Endothelial cell of umbilical vein (primary cell): ENCODE results near the gene DAGLB. TPM values are rescaled to one million over a fixed set of nuclear protein-coding genes. Genes with fewer than 3 reads are reported as not detected.
A peak's percentile ranks its signal among the peaks of the same experiment; 100 is the strongest.
"Not testable (repeated sequence)": the region's sequence is repeated elsewhere in the genome, so short reads cannot be mapped to it uniquely, and the experiment has no call there.

Source experiments
- BruUV-seq: library from RNA; stranded (reverse); fragments of 400-500 nt; replicated peaks from 2 replicates; lab custom pipeline; 2021; lab: Mats Ljungman, UMichigan
- CTCF ChIA-PET: fragments of 300-600, 350-600 bp; sonication (Branson Sonifier 250); formaldehyde crosslinking; loops from one replicate; lab custom pipeline; 2021; ENCODE audit warnings: antibody characterized with exemption, inconsistent platforms; lab: Charles Lee
- POLR2A ChIA-PET: fragments of 300-600, 350-600 bp; sonication (Branson Sonifier 250); formaldehyde crosslinking; loops from one replicate; lab custom pipeline; 2021; ENCODE audit warnings: antibody characterized with exemption, inconsistent platforms; lab: Charles Lee
- DNase-seq: peaks from one replicate; pipeline ENCODE4 v3.0.0-alpha.2; 2011; ENCODE audit warnings: low read depth, low spot score
- FAIRE-seq: peaks from 2 replicates; lab custom pipeline; 2011; peaks lifted over from hg19 to GRCh38; lab: Jason Lieb, UNC
- H2AFZ ChIP-seq: 2 replicates; pipeline ENCODE4 v1.6.0; 2012; ENCODE audit warnings: low read depth, low read length, control low read depth, inconsistent platforms
- H3K27ac ChIP-seq: 2 replicates; pipeline ENCODE4 v1.5.1; 2011; ENCODE audit warnings: low read depth, mild to moderate bottlenecking, control low read depth, low read length, moderate library complexity; ENCODE audit not compliant: insufficient read depth
- H3K27me3 ChIP-seq, 2 experiments: 2 replicates each; pipeline versions ENCODE4 v1.6.0 to v1.6.1; 2011; ENCODE audit warnings: low read length in 2 of 2, mixed read lengths in 1 of 2; ENCODE audit not compliant: control insufficient read depth in 2 of 2, insufficient read depth in 2 of 2
- H3K36me3 ChIP-seq, 2 experiments: 2 replicates in 1 of 2; 3 replicates in 1 of 2; pipeline ENCODE4 v1.5.1; 2011; ENCODE audit warnings: low read length in 2 of 2, mild to moderate bottlenecking in 1 of 2, moderate library complexity in 1 of 2; ENCODE audit not compliant: control insufficient read depth in 2 of 2, insufficient read depth in 2 of 2; ENCODE audit errors: extremely low read depth in 1 of 2
- H3K4me1 ChIP-seq: 3 replicates; pipeline ENCODE4 v1.5.1; 2011; ENCODE audit warnings: mild to moderate bottlenecking, low read length; ENCODE audit not compliant: control insufficient read depth, insufficient read depth; ENCODE audit errors: extremely low read depth
- H3K4me2 ChIP-seq: 2 replicates; pipeline ENCODE4 v1.6.1; 2011; ENCODE audit warnings: low read length, control low read depth, mixed read lengths; ENCODE audit not compliant: insufficient read depth
- H3K4me3 ChIP-seq, 3 experiments: fragments of 200-600 bp in 1 of 3; sonication (generic), shearing (Covaris generic) in 1 of 3; replicated peaks in 1 of 3; 2 replicates each; pipeline ENCODE4 v1.5.1; 2011 to 2016; ENCODE audit warnings: control low read depth in 3 of 3, low read length in 3 of 3, mild to moderate bottlenecking in 2 of 3, inconsistent platforms in 1 of 3, low read depth in 1 of 3, moderate library complexity in 1 of 3; ENCODE audit not compliant: insufficient read depth in 1 of 3
- H3K79me2 ChIP-seq: 2 replicates; pipeline ENCODE4 v1.6.0; 2012; ENCODE audit warnings: low read length, inconsistent platforms; ENCODE audit not compliant: control insufficient read depth, insufficient read depth
- H3K9ac ChIP-seq: replicated peaks from 2 replicates; pipeline ENCODE3; 2011; ENCODE audit warnings: low read length, control low read depth; ENCODE audit not compliant: insufficient read depth; ENCODE audit errors: extremely low read depth
- H3K9me1 ChIP-seq: replicated peaks from 3 replicates; pipeline ENCODE4 v1.6.0; 2011; ENCODE audit warnings: mild to moderate bottlenecking, low read length; ENCODE audit not compliant: control insufficient read depth, insufficient read depth; ENCODE audit errors: extremely low read depth
- H3K9me3 ChIP-seq: replicated peaks from 2 replicates; pipeline ENCODE4 v1.5.1; 2012; ENCODE audit warnings: low read length, inconsistent platforms; ENCODE audit not compliant: control insufficient read depth, insufficient read depth
- H4K20me1 ChIP-seq: replicated peaks from 2 replicates; pipeline ENCODE3; 2011; ENCODE audit warnings: mild to moderate bottlenecking, low read length; ENCODE audit not compliant: control insufficient read depth, insufficient read depth; ENCODE audit errors: extremely low read depth
- EZH2 ChIP-seq: IDR thresholded peaks from 2 replicates; pipeline ENCODE4 v1.6.1; 2012; ENCODE audit warnings: borderline replicate concordance, low read depth, mild to moderate bottlenecking, moderate library complexity, low read length, inconsistent platforms; ENCODE audit not compliant: severe bottlenecking
- FOS ChIP-seq: IDR thresholded peaks from 2 replicates; pipeline ENCODE4 v1.6.1; 2011; ENCODE audit warnings: mild to moderate bottlenecking, low read length, moderate library complexity, borderline replicate concordance; ENCODE audit not compliant: insufficient read depth
- GATA2 ChIP-seq: IDR thresholded peaks from 2 replicates; pipeline ENCODE4 v1.7.0; 2011; ENCODE audit warnings: low read depth, mild to moderate bottlenecking, moderate library complexity, mixed read lengths, low read length; ENCODE audit not compliant: insufficient read length, insufficient read depth
- JUN ChIP-seq: IDR thresholded peaks from 2 replicates; pipeline ENCODE4 v1.6.1; 2011; ENCODE audit warnings: borderline replicate concordance, low read depth; ENCODE audit not compliant: insufficient read length, insufficient read depth
- MYC ChIP-seq: IDR thresholded peaks from one replicate; pipeline ENCODE4 v1.6.1; 2011; ENCODE audit warnings: mild to moderate bottlenecking, low read depth, low read length
- POLR2A ChIP-seq: IDR thresholded peaks from 2 replicates; pipeline ENCODE4 v1.6.1; 2012; ENCODE audit warnings: low read depth, mild to moderate bottlenecking, control low read depth, low read length
- POLR2AphosphoS5 ChIP-seq: IDR thresholded peaks from 2 replicates; pipeline ENCODE4 v1.6.1; 2012; ENCODE audit warnings: low read depth, mild to moderate bottlenecking, control low read depth, low read length, moderate library complexity; ENCODE audit not compliant: insufficient read depth
- dilution Hi-C: fragments of 300-500 bp; cut with MboI; formaldehyde crosslinking; loops from one replicate; pipeline ENCODE4 v1.15.0; 2019; ENCODE audit warnings: low sequenced_read_pairs; ENCODE audit not compliant: extremely low pct_ligation_motif_present
- intact Hi-C: fragments of 100-400 bp; cut with micrococcal nuclease; formaldehyde crosslinking; loops from one replicate; pipeline ENCODE4 v1.10.0; 2022
- polyA plus RNA-seq, 4 experiments: library from polyadenylated mRNA; depleted of rRNA in 3 of 4; stranded (reverse) in 3 of 4; unstranded in 1 of 4; fragments of >200 nt; gene quantifications; 2 replicates each; pipeline versions ENCODE4 v1.2.1 to v1.2.3, GENCODE V29; 2011 to 2012; ENCODE audit warnings: missing spikeins in 1 of 4
- total RNA-seq: library from RNA; stranded (reverse); gene quantifications from 2 replicates; pipeline ENCODE4 v1.2.3, GENCODE V29; 2021
- TF ChIP-seq, protein P1 (sequence below): IDR thresholded peaks from 2 replicates; pipeline ENCODE4 v1.6.1; 2011; ENCODE audit not compliant: insufficient read depth, insufficient read length
- TF ChIP-seq, protein P2 (sequence below), 2 donors: IDR thresholded peaks; 1 replicate in 1 of 2; 2 replicates in 1 of 2; pipeline ENCODE4 v1.5.1; 2011; ENCODE audit warnings: low read length in 2 of 2, mild to moderate bottlenecking in 2 of 2, moderate library complexity in 2 of 2, control low read depth in 1 of 2, inconsistent platforms in 1 of 2, low read depth in 1 of 2; ENCODE audit not compliant: insufficient read depth in 1 of 2; ENCODE audit errors: extremely low read depth in 1 of 2

Gene DAGLB
- total and polyA plus RNA-seq, 2 donors (not counting 3 experiments of a cell fraction or from before 2014, with no cell fraction given), result 28.2 to 48.2 TPM

DNA sequence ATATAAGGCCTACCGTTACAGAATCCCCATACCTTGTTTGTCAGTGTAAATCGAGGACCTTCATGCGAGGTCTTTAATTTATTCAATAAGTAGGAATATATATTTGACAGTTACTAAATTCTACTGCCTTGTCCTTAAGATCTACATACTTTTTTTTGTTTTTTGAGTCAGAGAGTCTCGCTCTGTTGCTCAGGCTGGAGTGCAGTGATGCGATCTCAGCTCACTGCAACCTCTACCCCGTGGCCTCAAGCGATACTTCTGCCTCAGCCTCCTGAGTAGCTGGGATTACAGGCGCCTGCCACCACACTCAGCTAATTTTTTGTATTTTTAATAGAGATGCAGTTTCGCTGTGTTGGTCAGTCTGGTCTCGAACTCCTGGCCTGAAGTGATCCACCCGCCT lies 65.9 kb downstream of the DAGLB start:
- peak overlapping the region; percentile 37 for H3K4me2 ChIP-seq
- H3K27me3 ChIP-seq, POLR2A ChIA-PET, H3K9me3 ChIP-seq, DNase-seq, H3K9ac ChIP-seq, H3K9me1 ChIP-seq, BruUV-seq, H3K36me3 ChIP-seq, H2AFZ ChIP-seq, dilution Hi-C loops, FAIRE-seq, intact Hi-C loops: not testable (repeated sequence)
- peak overlapping the region; percentile 57 for H3K27ac ChIP-seq
- H3K4me1 ChIP-seq, result peaks cover 67% of the 10 kb centered on the region
- H4K20me1 ChIP-seq, result peaks cover 24% of the 10 kb centered on the region
- H3K79me2 ChIP-seq, result peaks cover 98% of the 10 kb centered on the region
- peak overlapping the region in 1 of 3 experiments; percentile 15 for H3K4me3 ChIP-seq
- CTCF ChIA-PET, result interaction anchor here (0.7 to 2.1 kb wide), 2 partner anchors 10 kb away, joined by 4 to 6 read pairs; no protein-coding TSS in a partner anchor

DNA sequence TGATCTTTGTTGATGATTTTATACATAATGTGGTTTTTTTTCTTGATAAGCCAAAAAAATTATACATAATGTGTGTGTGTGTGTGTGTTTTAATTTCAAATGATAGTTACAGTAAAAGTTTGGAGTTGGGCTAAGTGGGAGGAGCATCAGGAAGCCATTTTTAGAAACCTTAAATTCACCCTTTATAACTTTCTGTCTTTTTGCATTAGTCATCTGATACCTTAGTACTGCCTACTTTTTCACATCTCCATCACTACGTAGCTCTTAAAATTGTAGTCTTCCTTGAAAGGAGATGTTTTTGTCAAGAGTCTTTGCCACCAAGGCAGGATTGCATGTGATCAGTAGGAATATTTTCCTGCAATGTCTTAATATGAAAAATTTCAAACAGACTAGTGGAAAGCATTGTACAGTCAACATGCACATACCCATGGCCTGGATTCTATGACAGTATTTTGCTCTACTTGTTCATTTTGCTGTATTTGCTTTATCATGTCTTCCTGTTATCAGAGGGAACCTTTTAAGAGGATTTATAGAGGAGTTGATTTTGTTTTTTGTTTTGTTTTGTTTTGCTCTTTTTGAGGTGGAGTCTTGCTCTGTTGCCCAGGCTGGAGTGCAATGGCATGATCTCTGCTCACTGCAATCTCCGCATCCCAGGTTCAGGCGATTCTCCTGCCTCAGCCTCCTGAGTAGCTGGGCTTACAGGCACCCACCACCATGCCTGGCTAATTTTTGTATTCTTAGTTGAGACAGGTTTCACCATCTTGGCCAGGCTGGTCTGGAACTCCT lies 67.3 kb downstream of the DAGLB start:
- no peaks in the 10 kb centered on the region for H3K9me1 ChIP-seq
- no TSS peak for BruUV-seq
- TF ChIP-seq POLR2A, result no peak
- no peak for TF ChIP-seq EZH2
- TF ChIP-seq GATA2, result no peak
- TF ChIP-seq, protein P1, sequence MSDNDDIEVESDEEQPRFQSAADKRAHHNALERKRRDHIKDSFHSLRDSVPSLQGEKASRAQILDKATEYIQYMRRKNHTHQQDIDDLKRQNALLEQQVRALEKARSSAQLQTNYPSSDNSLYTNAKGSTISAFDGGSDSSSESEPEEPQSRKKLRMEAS, result no peak
- TF ChIP-seq POLR2AphosphoS5, result no peak
- TF ChIP-seq MYC, result no peak
- TF ChIP-seq FOS, result no peak
- TF ChIP-seq JUN, result no peak
- TF ChIP-seq, protein P2, sequence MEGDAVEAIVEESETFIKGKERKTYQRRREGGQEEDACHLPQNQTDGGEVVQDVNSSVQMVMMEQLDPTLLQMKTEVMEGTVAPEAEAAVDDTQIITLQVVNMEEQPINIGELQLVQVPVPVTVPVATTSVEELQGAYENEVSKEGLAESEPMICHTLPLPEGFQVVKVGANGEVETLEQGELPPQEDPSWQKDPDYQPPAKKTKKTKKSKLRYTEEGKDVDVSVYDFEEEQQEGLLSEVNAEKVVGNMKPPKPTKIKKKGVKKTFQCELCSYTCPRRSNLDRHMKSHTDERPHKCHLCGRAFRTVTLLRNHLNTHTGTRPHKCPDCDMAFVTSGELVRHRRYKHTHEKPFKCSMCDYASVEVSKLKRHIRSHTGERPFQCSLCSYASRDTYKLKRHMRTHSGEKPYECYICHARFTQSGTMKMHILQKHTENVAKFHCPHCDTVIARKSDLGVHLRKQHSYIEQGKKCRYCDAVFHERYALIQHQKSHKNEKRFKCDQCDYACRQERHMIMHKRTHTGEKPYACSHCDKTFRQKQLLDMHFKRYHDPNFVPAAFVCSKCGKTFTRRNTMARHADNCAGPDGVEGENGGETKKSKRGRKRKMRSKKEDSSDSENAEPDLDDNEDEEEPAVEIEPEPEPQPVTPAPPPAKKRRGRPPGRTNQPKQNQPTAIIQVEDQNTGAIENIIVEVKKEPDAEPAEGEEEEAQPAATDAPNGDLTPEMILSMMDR (IDR thresholded peaks at IDR 0.05; ENCODE audit: extremely low read depth in 1 of 2, insufficient read depth in 1 of 2, low read depth in 1 of 2, low read length in 2 of 2), result no peak
- CTCF ChIA-PET, result no interaction called here
- H3K9ac ChIP-seq, result no peak overlapping the region
- FAIRE-seq (no peak), DNase-seq (no peak)
- H3K4me2 ChIP-seq, result no peak overlapping the region
- H3K27me3 ChIP-seq, result no peaks in the 10 kb centered on the region
- H3K79me2 ChIP-seq, result peaks cover 97% of the 10 kb centered on the region
- H3K9me3 ChIP-seq, result no peaks in the 10 kb centered on the region
- no peak overlapping the region for H3K27ac ChIP-seq
- H3K36me3 ChIP-seq, result peaks cover 0 to 3% of the 10 kb centered on the region in 2 experiments
- intact Hi-C loops, result no loop called here
- H2AFZ ChIP-seq, result no peak overlapping the region
- H3K4me1 ChIP-seq, result peaks cover 61% of the 10 kb centered on the region
- POLR2A ChIA-PET, result no interaction called here
- dilution Hi-C loops, result no loop called here
- H4K20me1 ChIP-seq, result peaks cover 16% of the 10 kb centered on the region
- H3K4me3 ChIP-seq, result no peak overlapping the region
